Measurements from ENCODE around the gene PSG2.
"Not testable (repeated sequence)": the region's sequence is repeated elsewhere in the genome, so short reads cannot be mapped to it uniquely, and the experiment has no call there.

Gene PSG2

DNA sequence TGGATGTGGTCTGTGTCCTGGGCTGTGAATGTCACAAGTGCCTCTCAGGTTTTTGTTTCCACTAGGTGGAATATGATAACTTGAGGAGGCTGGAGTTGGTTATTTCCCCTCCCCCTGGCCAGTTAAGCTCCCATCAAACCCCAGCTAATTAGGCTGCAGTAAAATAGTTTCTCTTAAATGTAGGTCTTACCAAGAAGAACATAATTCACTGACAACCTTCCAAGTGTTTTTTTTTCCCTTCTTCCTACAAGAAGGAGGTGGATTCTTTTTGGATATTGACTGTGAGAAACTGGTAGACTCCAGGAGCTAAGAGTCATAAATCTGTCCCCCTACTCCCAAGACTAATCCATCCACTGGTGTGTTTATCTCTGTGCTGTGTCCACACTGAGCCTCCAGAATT is 15.9 kb upstream of the PSG2 start:
- not testable (repeated sequence) for H3K27me3 Mint-ChIP-seq, H3K4me3 Mint-ChIP-seq, H3K4me1 Mint-ChIP-seq, H3K9me3 Mint-ChIP-seq, ATAC-seq, H3K36me3 Mint-ChIP-seq, H3K27ac Mint-ChIP-seq

DNA sequence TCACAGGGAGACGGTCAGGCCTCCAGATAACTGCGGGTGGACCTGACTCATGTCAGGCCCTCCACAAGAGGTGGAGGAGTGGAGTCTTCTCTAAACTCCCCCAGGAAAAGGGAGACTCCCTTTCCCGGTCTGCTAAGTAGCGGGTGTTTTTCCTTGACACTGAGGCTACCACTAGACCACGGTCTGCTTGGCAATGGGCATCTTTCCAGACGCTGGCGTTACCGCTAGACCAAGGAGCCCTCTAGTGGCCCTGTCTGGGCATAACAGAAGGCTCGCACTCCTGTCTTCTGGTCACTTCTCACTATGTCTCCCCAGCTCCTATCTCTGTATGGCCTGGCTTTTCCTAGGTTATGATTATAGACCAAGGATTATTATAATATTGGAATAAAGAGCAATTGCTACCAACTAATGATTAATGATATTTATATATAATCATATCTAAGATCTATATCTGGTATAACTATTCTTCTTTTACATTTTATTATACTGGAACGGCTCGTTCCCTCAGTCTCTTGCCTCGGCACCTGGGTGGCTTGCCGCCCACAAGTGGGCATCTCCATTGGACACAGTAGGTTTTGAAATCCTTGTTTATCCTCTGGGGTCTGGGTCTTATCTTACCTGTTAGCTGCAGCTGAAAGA is 5.3 kb upstream of the PSG2 start:
- peaks cover 23% of the 10 kb centered on the region for H3K27me3 Mint-ChIP-seq
- not testable (repeated sequence) for ATAC-seq, H3K36me3 Mint-ChIP-seq

DNA sequence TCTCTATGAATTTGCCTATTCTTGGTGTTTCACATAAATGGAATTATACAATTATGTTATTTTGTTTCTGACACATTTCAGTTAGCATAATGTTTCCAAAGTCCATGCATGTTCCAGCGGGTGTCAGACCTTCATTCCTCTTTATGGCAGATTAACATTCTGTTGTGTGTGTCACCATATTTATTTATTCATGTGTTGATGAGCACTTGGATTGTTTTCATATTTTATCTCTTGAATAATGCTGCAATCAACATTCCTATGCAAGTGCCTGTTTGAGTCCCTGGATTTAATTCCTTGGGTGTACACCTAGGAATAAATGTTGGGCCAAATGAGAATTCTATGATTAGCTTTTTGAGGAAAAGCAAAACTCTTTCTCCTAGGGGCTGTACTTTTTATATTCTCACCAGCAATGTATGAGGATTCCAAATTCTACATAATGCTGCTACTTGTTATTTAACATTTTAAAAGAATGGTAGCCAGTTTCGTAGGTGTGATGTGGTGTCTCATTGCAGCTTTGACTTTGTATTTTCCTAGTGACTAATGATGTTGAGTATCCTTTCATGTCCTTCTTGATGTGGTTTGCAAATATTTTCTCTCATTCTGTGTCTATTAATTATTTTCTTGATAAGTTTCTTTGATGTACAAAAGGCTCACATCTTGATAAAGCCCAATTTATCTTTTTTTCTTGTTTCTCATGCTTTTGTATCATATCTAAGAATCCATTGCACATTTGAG is 3.5 kb upstream of the PSG2 start:
- not testable (repeated sequence) for H3K4me1 Mint-ChIP-seq, H3K27ac Mint-ChIP-seq, ATAC-seq, H3K9me3 Mint-ChIP-seq, H3K4me3 Mint-ChIP-seq, H3K36me3 Mint-ChIP-seq
- peaks cover 23% of the 10 kb centered on the region for H3K27me3 Mint-ChIP-seq

More for the DNA sequence above, 5.3 kb upstream of the PSG2 start:
- not testable (repeated sequence) for H3K9me3 Mint-ChIP-seq, H3K4me3 Mint-ChIP-seq, H3K27ac Mint-ChIP-seq, H3K4me1 Mint-ChIP-seq

DNA sequence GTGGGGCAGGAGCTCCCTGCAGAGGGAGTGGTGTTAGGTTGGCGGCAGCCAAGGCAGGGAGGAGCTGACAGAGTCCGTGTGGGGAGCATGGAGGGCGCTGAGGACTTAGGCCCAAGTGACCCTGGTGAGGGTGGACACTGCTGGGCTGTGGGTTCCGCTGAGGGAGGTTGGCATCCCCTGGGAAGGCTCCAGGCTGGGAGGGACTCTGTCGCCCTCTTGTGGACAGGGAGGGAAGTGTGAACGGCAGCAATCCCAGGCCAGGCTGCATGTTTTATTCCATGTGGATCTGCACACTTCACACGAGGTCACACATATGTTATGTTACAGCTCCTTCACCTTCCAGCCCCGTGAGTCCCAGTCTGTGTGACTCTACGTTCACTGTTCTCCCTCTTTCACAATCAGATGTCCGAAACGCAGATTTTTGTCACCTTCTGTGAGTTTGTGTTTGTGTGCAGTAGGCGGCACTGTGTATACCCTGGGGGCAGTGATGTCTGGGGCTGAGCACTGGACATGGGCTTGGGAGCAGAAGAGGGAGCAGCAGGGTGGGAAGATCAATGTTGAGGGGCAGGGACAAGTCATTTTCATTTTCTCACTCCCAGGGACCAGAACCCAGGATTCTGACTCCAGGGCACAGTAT is 1.8 kb upstream of the PSG2 start:
- H3K9me3 Mint-ChIP-seq, H3K36me3 Mint-ChIP-seq, H3K27ac Mint-ChIP-seq, H3K4me1 Mint-ChIP-seq, H3K4me3 Mint-ChIP-seq, ATAC-seq: not testable (repeated sequence)
- peaks cover 23% of the 10 kb centered on the region for H3K27me3 Mint-ChIP-seq

DNA sequence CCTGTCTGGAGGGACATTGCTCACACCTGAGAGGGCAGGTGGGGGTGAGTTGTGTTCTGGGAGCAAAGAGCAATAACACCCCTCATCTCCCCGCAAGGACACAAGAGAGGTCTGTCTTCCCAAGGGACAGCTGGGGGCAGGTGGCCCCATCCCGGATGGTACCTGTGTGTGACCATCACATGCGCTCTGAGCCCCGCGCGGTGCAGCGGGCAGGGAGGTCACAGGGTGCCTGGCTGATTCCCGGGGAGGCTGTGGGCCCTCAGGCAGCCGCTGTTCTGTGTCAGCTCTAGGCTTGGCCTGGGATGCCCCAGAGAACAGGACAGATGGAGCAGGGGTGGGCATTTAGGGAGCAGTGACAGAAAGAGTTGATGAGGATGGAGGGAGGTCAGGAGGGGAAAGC is 1.2 kb upstream of the PSG2 start:
- not testable (repeated sequence) for H3K36me3 Mint-ChIP-seq, H3K27ac Mint-ChIP-seq, H3K9me3 Mint-ChIP-seq, H3K4me1 Mint-ChIP-seq, ATAC-seq, H3K4me3 Mint-ChIP-seq
- H3K27me3 Mint-ChIP-seq: peaks cover 23% of the 10 kb centered on the region

DNA sequence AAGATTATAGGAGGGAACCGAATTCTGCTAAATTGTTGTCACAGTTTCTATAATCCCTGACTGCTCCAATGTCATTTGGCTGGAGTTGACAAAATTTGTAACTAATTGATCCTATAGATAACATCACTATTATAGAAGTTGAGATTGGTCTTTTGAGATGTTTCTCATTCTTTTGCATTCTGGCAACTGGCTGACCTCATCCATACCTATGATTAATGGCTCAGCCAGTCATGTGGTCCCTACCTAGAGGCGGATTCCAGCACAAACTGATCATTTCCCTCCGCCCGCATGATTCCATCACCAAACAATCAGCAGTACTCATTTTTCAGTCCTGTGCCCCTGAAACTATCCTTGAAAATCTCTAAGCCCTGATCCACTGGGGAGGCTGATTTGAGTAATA is 4.2 kb downstream of the PSG2 start:
- Mint-ChIP-seq H3K27me3 (peaks cover 5% of the 10 kb centered on the region), H3K4me1 (no peaks in the 10 kb centered on the region), H3K9me3 (peaks cover 2% of the 10 kb centered on the region), H3K36me3 (no peaks in the 10 kb centered on the region), H3K4me3 (no peak overlapping the region), H3K27ac (no peak overlapping the region)
- no peak for ATAC-seq

DNA sequence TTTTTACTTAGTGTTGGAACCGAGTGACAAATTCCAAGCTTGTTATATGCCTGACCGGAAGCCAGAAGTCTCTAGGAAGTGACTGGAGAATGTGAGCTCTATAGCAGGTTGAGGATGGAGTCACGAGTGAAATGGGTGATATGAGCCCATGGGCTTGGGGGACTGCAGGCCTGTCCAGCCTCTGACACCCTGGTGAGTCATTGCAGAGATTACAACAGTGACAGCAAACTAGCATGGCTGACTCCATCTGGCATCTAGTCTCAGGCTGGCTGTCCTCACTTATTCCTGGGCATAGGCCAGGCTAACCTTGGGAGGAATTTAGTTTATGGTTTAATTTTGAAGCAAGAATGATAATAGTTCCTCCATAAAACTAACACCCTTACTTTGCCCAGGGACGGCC is 4.6 kb downstream of the PSG2 start:
- not testable (repeated sequence) for H3K9me3 Mint-ChIP-seq, ATAC-seq, H3K4me3 Mint-ChIP-seq, H3K27me3 Mint-ChIP-seq, H3K27ac Mint-ChIP-seq, H3K36me3 Mint-ChIP-seq, H3K4me1 Mint-ChIP-seq

DNA sequence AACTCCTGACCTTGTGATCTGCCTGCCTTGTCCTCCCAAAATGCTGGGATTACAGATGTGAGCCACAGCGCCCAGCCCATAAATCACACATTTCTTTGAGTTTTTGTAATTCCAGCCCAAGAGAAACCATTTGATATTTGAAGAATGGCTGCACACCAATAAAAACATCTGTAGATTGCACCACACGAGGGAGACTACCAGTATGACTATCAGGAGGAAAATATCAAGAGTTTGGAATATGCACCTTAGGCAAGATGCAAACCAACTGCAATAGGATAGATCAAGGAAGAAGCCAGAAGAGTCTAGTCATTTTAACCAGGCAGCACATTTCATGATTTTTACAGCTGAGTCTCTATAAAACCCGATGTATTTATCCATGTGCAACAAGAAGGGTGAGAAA is 20.1 kb downstream of the PSG2 start:
- not testable (repeated sequence) for ATAC-seq, H3K4me1 Mint-ChIP-seq, H3K36me3 Mint-ChIP-seq, H3K4me3 Mint-ChIP-seq, H3K9me3 Mint-ChIP-seq, H3K27ac Mint-ChIP-seq
- peaks cover 18% of the 10 kb centered on the region for H3K27me3 Mint-ChIP-seq

DNA sequence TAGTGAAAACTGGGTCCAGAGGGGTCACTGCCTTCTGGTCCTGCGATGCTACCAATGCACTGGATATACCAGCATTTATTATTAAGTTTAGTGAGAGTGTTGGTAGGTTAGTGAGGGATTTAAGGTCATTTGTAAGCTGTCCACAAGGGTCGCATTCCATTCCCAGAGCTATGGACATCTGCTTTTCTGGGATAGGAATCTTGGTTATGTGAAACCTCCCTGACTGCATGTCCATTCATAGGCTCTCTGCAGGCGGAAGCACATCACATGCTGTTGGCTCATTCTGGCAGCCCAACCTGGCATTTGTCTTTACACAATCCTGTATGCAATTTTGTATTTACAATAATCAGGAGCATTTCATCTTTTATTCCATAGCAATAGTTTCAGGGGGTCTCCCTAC is 21.2 kb downstream of the PSG2 start:
- not testable (repeated sequence) for H3K9me3 Mint-ChIP-seq, H3K36me3 Mint-ChIP-seq

DNA sequence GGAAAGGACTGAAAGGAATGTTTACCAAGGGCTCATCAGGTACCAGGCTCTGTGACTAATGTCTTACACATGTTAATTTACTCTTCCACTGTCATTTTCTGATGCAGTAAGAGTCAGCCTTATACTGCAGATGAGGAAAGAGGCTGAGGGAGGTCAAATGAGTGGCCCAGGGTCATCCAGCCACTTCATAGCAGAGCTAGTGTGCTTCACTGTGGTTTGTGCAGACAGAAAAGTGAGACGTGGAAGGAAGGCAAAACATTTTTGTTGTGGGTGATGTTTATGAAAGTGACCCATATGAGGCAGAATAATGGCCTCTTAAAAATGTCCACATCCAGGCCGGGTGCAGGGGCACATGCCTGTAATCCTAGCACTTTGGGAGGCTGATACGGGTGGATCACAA is 22.2 kb downstream of the PSG2 start:
- not testable (repeated sequence) for H3K4me3 Mint-ChIP-seq, ATAC-seq, H3K27ac Mint-ChIP-seq, H3K4me1 Mint-ChIP-seq, H3K27me3 Mint-ChIP-seq, H3K9me3 Mint-ChIP-seq, H3K36me3 Mint-ChIP-seq

More for the DNA sequence above, 21.2 kb downstream of the PSG2 start:
- H3K27me3 Mint-ChIP-seq: peaks cover 17% of the 10 kb centered on the region
- H3K4me1 Mint-ChIP-seq, H3K4me3 Mint-ChIP-seq, ATAC-seq, H3K27ac Mint-ChIP-seq: not testable (repeated sequence)

DNA sequence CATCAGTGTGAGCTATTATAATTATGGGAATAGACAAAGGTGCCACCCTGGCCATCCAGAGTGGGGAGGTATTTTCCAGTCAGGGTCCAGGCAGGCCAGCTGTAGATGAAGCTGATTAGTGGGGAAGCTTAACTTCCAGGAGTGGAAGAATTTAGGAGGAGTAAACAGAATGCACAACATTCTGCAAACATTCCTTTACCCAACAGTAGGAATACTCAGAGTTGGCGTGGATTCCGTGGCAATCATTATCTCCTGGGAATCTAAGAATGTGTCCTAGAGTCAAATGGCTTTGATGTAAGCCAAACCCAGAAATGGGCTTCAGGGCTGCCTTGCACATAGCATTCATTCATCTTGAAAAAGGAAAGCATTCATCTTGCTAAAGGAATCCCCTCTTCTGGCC is 23.0 kb downstream of the PSG2 start:
- H3K9me3 Mint-ChIP-seq: peaks cover 10% of the 10 kb centered on the region
- ATAC-seq, H3K4me1 Mint-ChIP-seq, H3K27ac Mint-ChIP-seq, H3K27me3 Mint-ChIP-seq, H3K36me3 Mint-ChIP-seq, H3K4me3 Mint-ChIP-seq: not testable (repeated sequence)

DNA sequence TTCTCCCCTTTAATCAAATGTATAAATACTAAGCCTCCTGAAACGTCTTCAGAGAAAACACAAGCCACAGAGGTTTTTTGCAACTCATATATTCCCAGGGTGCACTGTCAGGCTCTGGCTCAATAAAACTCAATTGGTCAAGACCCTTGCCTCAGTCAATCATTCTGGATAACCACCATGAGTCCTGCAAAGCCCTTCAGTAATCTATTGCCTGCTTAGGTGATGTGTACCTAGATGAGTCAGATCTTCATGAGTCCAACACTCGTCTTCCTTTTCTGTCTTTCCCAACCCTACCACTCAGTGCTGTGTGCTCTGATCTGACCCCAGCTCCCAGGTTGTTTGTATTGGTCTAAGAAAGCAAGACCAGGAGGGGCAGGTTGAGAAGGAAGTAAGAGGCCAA is 24.1 kb downstream of the PSG2 start:
- not testable (repeated sequence) for H3K4me3 Mint-ChIP-seq, ATAC-seq, H3K27me3 Mint-ChIP-seq, H3K36me3 Mint-ChIP-seq, H3K27ac Mint-ChIP-seq, H3K4me1 Mint-ChIP-seq
- H3K9me3 Mint-ChIP-seq: peaks cover 14% of the 10 kb centered on the region

DNA sequence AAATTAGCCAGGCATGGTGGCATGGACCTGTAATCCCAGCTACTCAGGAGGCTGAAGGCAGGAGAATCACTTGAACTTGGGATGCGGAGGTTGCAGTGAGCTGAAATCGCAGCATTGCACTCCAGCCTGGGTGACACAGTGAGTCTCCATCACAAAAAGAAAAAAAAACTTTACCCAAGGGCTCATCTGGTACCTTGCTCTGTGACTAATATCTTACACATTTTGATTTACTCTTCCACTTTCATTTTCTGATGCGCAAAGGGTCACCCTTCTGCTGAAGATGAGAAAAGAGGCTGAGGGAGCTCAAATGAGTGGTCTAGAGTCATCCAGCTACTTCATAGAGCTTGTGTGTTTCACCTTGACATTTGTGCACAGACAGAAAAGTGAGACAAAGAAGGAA is 34.5 kb downstream of the PSG2 start:
- not testable (repeated sequence) for ATAC-seq, H3K36me3 Mint-ChIP-seq, H3K4me3 Mint-ChIP-seq

DNA sequence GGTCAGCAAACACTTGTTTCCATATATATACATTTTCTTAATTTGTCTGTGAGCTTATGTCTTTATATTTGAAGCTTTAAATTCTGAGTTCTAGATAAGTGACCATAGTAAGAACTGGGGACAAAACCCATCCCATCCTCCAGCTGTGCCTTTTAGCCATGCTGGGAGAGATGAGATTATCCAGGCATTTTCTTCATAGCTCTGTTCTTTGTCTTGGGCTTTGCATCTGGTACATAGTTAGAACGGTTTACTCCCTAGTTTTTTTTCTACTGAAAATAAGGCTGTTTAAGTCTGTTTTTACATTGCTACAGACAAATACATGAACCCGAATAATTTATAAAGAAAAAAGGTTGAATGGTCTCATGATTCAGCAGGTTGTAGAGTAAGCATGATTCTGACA is 35.9 kb downstream of the PSG2 start:
- not testable (repeated sequence) for ATAC-seq, H3K27me3 Mint-ChIP-seq, H3K4me1 Mint-ChIP-seq, H3K9me3 Mint-ChIP-seq, H3K4me3 Mint-ChIP-seq, H3K27ac Mint-ChIP-seq, H3K36me3 Mint-ChIP-seq

More for the DNA sequence above, 34.5 kb downstream of the PSG2 start:
- H3K9me3 Mint-ChIP-seq, H3K4me1 Mint-ChIP-seq, H3K27me3 Mint-ChIP-seq, H3K27ac Mint-ChIP-seq: not testable (repeated sequence)

DNA sequence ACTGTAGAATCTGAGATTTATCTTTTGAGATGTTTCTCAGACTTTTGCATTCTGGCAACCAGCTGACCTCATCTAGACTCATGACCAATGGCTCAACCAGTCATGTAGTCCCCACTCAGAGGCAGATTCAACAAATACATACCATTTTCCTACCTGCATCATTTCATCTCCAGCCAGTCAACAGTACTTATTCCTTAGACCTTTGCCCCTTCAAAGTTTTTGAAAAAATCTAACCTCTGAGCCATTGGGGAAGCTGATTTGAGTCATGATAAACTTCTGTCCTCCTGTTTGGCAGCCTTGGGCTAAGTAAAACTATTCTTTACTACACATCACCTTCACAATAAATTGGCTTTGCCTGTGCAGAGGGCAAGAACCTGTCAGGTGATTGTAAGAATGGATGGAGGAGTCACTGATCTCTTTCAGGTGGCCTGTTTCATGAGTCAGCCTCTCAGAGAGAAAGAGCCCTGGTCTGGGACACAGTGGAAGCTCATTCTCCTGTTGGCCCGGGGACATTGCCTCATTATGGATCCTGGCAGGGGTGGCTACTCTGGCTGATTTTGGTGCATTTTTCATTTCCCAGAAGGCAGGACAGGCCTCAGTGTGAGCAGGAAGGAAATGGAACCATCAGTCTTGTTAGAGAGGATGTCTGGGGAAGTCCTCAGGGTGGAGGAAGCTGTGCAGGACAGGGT is 38.9 kb downstream of the PSG2 start:
- not testable (repeated sequence) for H3K4me3 Mint-ChIP-seq, H3K27me3 Mint-ChIP-seq, ATAC-seq, H3K36me3 Mint-ChIP-seq, H3K27ac Mint-ChIP-seq, H3K4me1 Mint-ChIP-seq, H3K9me3 Mint-ChIP-seq

DNA sequence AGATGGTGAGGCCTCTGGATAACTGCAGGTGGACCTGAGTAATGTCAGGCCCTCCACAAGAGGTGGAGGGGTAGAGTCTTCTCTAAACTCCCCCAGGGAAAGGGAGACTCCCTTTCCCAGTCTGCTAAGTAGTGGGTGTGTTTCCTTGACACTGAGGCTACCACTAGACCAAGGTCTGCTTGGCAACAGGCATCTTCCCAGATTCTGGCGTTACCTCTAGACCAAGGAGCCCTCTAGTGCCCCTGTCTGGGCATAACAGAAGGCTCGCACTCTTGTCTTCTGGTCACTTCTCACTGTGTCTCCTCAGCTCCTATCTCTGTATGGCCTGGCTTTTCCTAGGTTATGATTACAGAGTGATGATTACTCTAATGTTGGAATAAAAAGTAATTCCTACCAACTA is 50.9 kb downstream of the PSG2 start:
- not testable (repeated sequence) for H3K9me3 Mint-ChIP-seq, H3K36me3 Mint-ChIP-seq

More for the DNA sequence above, 50.9 kb downstream of the PSG2 start:
- not testable (repeated sequence) for H3K4me3 Mint-ChIP-seq, ATAC-seq, H3K4me1 Mint-ChIP-seq, H3K27ac Mint-ChIP-seq
- H3K27me3 Mint-ChIP-seq: peaks cover 37% of the 10 kb centered on the region
